ENCODE data around the gene RNF220.

Gene RNF220

GRCh38 chr1:44405798-44406736 lies 1.0 kb downstream of the RNF220 start:
- Histone ChIP-seq H3K4me2 (ENCODE audit: low read length) (peak overlapping the region; percentile 91), H3K79me2 (ENCODE audit: control insufficient read depth, insufficient read depth, low read length, poor library complexity) (no peaks in the 10 kb centered on the region), H3K18ac (ENCODE audit: low read length) (no peak overlapping the region), H2BK12ac (ENCODE audit: low read length) (no peak overlapping the region), H3K23ac (ENCODE audit: low read length) (no peak overlapping the region), H3K79me1 (ENCODE audit: low read length) (no peaks in the 10 kb centered on the region), H3K14ac (ENCODE audit: low read length) (no peak overlapping the region), H2AFZ (ENCODE audit: insufficient read depth, low read length, poor library complexity) (peak overlapping the region; percentile 91), H3K9me3 (ENCODE audit: insufficient read depth, low read depth, low read length) (no peaks in the 10 kb centered on the region), H3K9ac (ENCODE audit: low read length) (no peak overlapping the region), H3K4ac (ENCODE audit: low read depth, low read length) (no peak overlapping the region), H2AK5ac (ENCODE audit: low read length) (no peak overlapping the region), H3K4me1 (ENCODE audit: control insufficient read depth in 1 of 2, insufficient read depth in 2 of 2, low read length in 2 of 2) (peaks cover 9 to 20% of the 10 kb centered on the region in 2 experiments), H2BK5ac (ENCODE audit: low read depth, low read length, poor library complexity) (no peak overlapping the region), H4K8ac (ENCODE audit: low read depth, low read length) (no peak overlapping the region), H2BK120ac (ENCODE audit: insufficient read depth, low read length, poor library complexity) (no peak overlapping the region), H3K36me3 (ENCODE audit: control insufficient read depth in 1 of 2, insufficient read depth in 2 of 2, low read length in 2 of 2) (no peaks in the 10 kb centered on the region), H4K91ac (ENCODE audit: low read depth, low read length) (no peak overlapping the region), H3K4me3 (ENCODE audit: low read depth, low read length) (peak overlapping the region; percentile 69), H4K12ac (ENCODE audit: low read depth, low read length) (no peak overlapping the region), H3K27ac (ENCODE audit: low read depth, low read length) (no peak overlapping the region), H3K27me3 (ENCODE audit: insufficient read depth, low read length) (peaks cover 44% of the 10 kb centered on the region)
- WGBS (ENCODE audit: extremely low coverage, insufficient coverage, insufficient read length) = no CpG with 5 or more reads among the region's 66 CpGs
- no peak for DNase-seq

GRCh38 chr1:44406737-44407429 lies 1.8 kb downstream of the RNF220 start:
- peaks cover 9 to 20% of the 10 kb centered on the region in 2 experiments for H3K4me1 ChIP-seq (ENCODE audit: control insufficient read depth in 1 of 2, insufficient read depth in 2 of 2, low read length in 2 of 2)
- no peak overlapping the region for H3K9ac ChIP-seq (ENCODE audit: low read length)
- no peaks in the 10 kb centered on the region for H3K79me1 ChIP-seq (ENCODE audit: low read length)
- H2BK12ac ChIP-seq (ENCODE audit: low read length) = no peak overlapping the region
- peak overlapping the region; percentile 51 for H3K4me2 ChIP-seq (ENCODE audit: low read length)
- no peak overlapping the region for H2AFZ ChIP-seq (ENCODE audit: insufficient read depth, low read length, poor library complexity)
- H3K9me3 ChIP-seq (ENCODE audit: insufficient read depth, low read depth, low read length) = no peaks in the 10 kb centered on the region
- H2AK5ac ChIP-seq (ENCODE audit: low read length) = no peak overlapping the region
- H3K27me3 ChIP-seq (ENCODE audit: insufficient read depth, low read length) = peaks cover 44% of the 10 kb centered on the region
- no peak overlapping the region for H4K8ac ChIP-seq (ENCODE audit: low read depth, low read length)
- H4K91ac ChIP-seq (ENCODE audit: low read depth, low read length) = no peak overlapping the region
- H4K12ac ChIP-seq (ENCODE audit: low read depth, low read length) = no peak overlapping the region
- H3K4ac ChIP-seq (ENCODE audit: low read depth, low read length) = no peak overlapping the region
- H3K4me3 ChIP-seq (ENCODE audit: low read depth, low read length) = no peak overlapping the region
- DNase-seq = no peak
- no CpG with 5 or more reads among the region's 50 CpGs for WGBS (ENCODE audit: extremely low coverage, insufficient coverage, insufficient read length)
- no peak overlapping the region for H3K18ac ChIP-seq (ENCODE audit: low read length)
- no peaks in the 10 kb centered on the region for H3K36me3 ChIP-seq (ENCODE audit: control insufficient read depth in 1 of 2, insufficient read depth in 2 of 2, low read length in 2 of 2)
- H2BK5ac ChIP-seq (ENCODE audit: low read depth, low read length, poor library complexity) = no peak overlapping the region
- H3K14ac ChIP-seq (ENCODE audit: low read length) = no peak overlapping the region
- H3K79me2 ChIP-seq (ENCODE audit: control insufficient read depth, insufficient read depth, low read length, poor library complexity) = no peaks in the 10 kb centered on the region
- H2BK120ac ChIP-seq (ENCODE audit: insufficient read depth, low read length, poor library complexity) = no peak overlapping the region
- H3K23ac ChIP-seq (ENCODE audit: low read length) = no peak overlapping the region
- no peak overlapping the region for H3K27ac ChIP-seq (ENCODE audit: low read depth, low read length)

GRCh38 chr1:44407430-44408211 lies 2.6 kb downstream of the RNF220 start:
- Histone ChIP-seq H3K79me1 (ENCODE audit: low read length) (no peaks in the 10 kb centered on the region), H3K14ac (ENCODE audit: low read length) (no peak overlapping the region), H2AFZ (ENCODE audit: insufficient read depth, low read length, poor library complexity) (no peak overlapping the region), H4K12ac (ENCODE audit: low read depth, low read length) (no peak overlapping the region), H3K23ac (ENCODE audit: low read length) (no peak overlapping the region), H2BK120ac (ENCODE audit: insufficient read depth, low read length, poor library complexity) (no peak overlapping the region), H2BK5ac (ENCODE audit: low read depth, low read length, poor library complexity) (no peak overlapping the region), H2AK5ac (ENCODE audit: low read length) (no peak overlapping the region), H3K4me3 (ENCODE audit: low read depth, low read length) (no peak overlapping the region), H4K91ac (ENCODE audit: low read depth, low read length) (no peak overlapping the region), H3K9me3 (ENCODE audit: insufficient read depth, low read depth, low read length) (no peaks in the 10 kb centered on the region), H3K27ac (ENCODE audit: low read depth, low read length) (no peak overlapping the region), H3K27me3 (ENCODE audit: insufficient read depth, low read length) (peaks cover 44% of the 10 kb centered on the region), H3K4ac (ENCODE audit: low read depth, low read length) (no peak overlapping the region), H4K8ac (ENCODE audit: low read depth, low read length) (no peak overlapping the region), H3K4me1 (ENCODE audit: control insufficient read depth in 1 of 2, insufficient read depth in 2 of 2, low read length in 2 of 2) (peaks cover 9 to 20% of the 10 kb centered on the region in 2 experiments), H3K9ac (ENCODE audit: low read length) (no peak overlapping the region), H3K36me3 (ENCODE audit: control insufficient read depth in 1 of 2, insufficient read depth in 2 of 2, low read length in 2 of 2) (no peaks in the 10 kb centered on the region), H2BK12ac (ENCODE audit: low read length) (no peak overlapping the region), H3K18ac (ENCODE audit: low read length) (no peak overlapping the region), H3K4me2 (ENCODE audit: low read length) (peak overlapping the region; percentile 51), H3K79me2 (ENCODE audit: control insufficient read depth, insufficient read depth, low read length, poor library complexity) (no peaks in the 10 kb centered on the region)
- no CpG with 5 or more reads among the region's 85 CpGs for WGBS (ENCODE audit: extremely low coverage, insufficient coverage, insufficient read length)
- no peak for DNase-seq

- no peak overlapping the region for H3K9ac ChIP-seq (ENCODE audit: low read length)
- no peaks in the 10 kb centered on the region for H3K36me3 ChIP-seq (ENCODE audit: control insufficient read depth in 1 of 2, insufficient read depth in 2 of 2, low read length in 2 of 2)
- no peak overlapping the region for H2AK5ac ChIP-seq (ENCODE audit: low read length)
- H3K27ac ChIP-seq (ENCODE audit: low read depth, low read length) = no peak overlapping the region
- no peak overlapping the region for H3K18ac ChIP-seq (ENCODE audit: low read length)
- no peak for DNase-seq
- H2BK12ac ChIP-seq (ENCODE audit: low read length) = no peak overlapping the region
- no peaks in the 10 kb centered on the region for H3K79me2 ChIP-seq (ENCODE audit: control insufficient read depth, insufficient read depth, low read length, poor library complexity)
- no peak overlapping the region for H3K4me3 ChIP-seq (ENCODE audit: low read depth, low read length)
- H3K79me1 ChIP-seq (ENCODE audit: low read length) = no peaks in the 10 kb centered on the region
- no peaks in the 10 kb centered on the region for H3K9me3 ChIP-seq (ENCODE audit: insufficient read depth, low read depth, low read length)
- peaks cover 9 to 20% of the 10 kb centered on the region in 2 experiments for H3K4me1 ChIP-seq (ENCODE audit: control insufficient read depth in 1 of 2, insufficient read depth in 2 of 2, low read length in 2 of 2)
- no peak overlapping the region for H2AFZ ChIP-seq (ENCODE audit: insufficient read depth, low read length, poor library complexity)
- no peak overlapping the region for H3K4me2 ChIP-seq (ENCODE audit: low read length)
- H3K14ac ChIP-seq (ENCODE audit: low read length) = no peak overlapping the region
- WGBS (ENCODE audit: extremely low coverage, insufficient coverage, insufficient read length) = no CpG with 5 or more reads among the region's 19 CpGs
- no peak overlapping the region for H4K12ac ChIP-seq (ENCODE audit: low read depth, low read length)
- no peak overlapping the region for H3K4ac ChIP-seq (ENCODE audit: low read depth, low read length)
- H2BK120ac ChIP-seq (ENCODE audit: insufficient read depth, low read length, poor library complexity) = no peak overlapping the region
- H3K27me3 ChIP-seq (ENCODE audit: insufficient read depth, low read length) = peaks cover 44% of the 10 kb centered on the region
- no peak overlapping the region for H2BK5ac ChIP-seq (ENCODE audit: low read depth, low read length, poor library complexity)
- no peak overlapping the region for H4K8ac ChIP-seq (ENCODE audit: low read depth, low read length)
- no peak overlapping the region for H3K23ac ChIP-seq (ENCODE audit: low read length)
- H4K91ac ChIP-seq (ENCODE audit: low read depth, low read length) = no peak overlapping the region
These were observed 3.1 kb downstream of the RNF220 start for GRCh38 chr1:44408212-44408582.

All from trophoblast cell (in vitro differentiated cells and primary cell).